Rectal smooth muscle tissue (tissue), 1 donor: Measurements from ENCODE around the gene ZNF586.
"Not testable (repeated sequence)": the region's sequence is repeated elsewhere in the genome, so short reads cannot be mapped to it uniquely, and the experiment has no call there.

Experiments used
- H3K27ac ChIP-seq: one replicate; pipeline ENCODE4 v1.7.0; 2013; ENCODE audit warnings: low read depth, low read length, inconsistent platforms
- H3K27me3 ChIP-seq: one replicate; pipeline ENCODE4 v1.7.0; 2013; ENCODE audit warnings: low read length; ENCODE audit not compliant: control insufficient read depth, insufficient read depth
- H3K36me3 ChIP-seq: one replicate; pipeline ENCODE4 v1.7.0; 2013; ENCODE audit warnings: low read length; ENCODE audit not compliant: control insufficient read depth, insufficient read depth
- H3K4me1 ChIP-seq: one replicate; pipeline ENCODE4 v1.7.0; 2013; ENCODE audit warnings: low read length; ENCODE audit not compliant: control insufficient read depth, insufficient read depth
- H3K4me3 ChIP-seq: one replicate; pipeline ENCODE4 v1.7.0; 2013; ENCODE audit warnings: low read length
- H3K9ac ChIP-seq: one replicate; pipeline ENCODE4 v1.7.0; 2013; ENCODE audit warnings: low read length

ZNF586 gene

DNA sequence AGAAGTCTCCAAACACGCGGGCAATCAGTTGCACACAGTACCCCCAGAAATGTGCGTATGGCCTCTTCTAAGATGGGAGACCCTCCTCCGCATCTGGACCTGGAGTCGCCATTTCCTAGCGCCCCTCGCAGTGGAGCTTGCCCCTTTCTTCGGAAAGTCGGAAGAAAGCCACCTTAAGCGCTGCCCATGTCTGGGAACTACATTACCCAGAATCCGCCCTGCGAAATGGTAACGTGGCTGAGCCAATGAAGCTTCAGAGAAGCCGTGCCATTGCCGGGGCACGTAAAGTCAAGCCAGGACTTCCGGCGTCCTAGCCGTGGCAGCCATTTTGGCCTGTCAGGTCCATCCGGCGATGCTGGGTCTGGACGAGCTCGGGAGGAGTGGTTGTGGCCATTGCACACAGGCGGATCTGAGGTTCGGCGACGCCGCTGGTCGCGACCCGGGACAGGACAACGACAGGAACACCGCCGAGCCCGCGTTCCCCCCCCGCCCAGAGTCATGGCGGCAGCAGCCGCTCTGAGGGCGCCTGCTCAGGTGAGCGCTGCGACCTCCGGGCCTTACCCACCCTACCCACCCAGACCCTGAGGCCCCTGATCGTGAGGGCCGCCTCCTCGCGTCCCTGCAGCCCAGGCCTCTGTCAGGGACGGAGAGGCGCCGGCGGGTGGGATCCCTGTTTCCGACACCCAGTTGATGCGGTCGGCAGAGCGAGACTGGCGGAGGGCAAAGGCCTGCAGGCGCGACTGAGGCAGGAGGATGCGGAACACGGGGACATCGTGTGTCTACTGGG lies at the start of gene ZNF586:
Gene ZNF586, plus strand, starts transcription at position 332 of the 787 bp plus-strand sequence. Its CDS starts 167 bp downstream, at position 499.
- Histone ChIP-seq H3K27ac (peak within 1 kb of the TSS; percentile 11), H3K4me1 (peaks cover 2% of the 10 kb centered on the region), H3K9ac (peak within 1 kb of the TSS; percentile 45), H3K36me3 (peaks cover 11% of the 10 kb centered on the region), H3K27me3 (no peaks in the 10 kb centered on the region), H3K4me3 (peak within 1 kb of the TSS; percentile 59)

DNA sequence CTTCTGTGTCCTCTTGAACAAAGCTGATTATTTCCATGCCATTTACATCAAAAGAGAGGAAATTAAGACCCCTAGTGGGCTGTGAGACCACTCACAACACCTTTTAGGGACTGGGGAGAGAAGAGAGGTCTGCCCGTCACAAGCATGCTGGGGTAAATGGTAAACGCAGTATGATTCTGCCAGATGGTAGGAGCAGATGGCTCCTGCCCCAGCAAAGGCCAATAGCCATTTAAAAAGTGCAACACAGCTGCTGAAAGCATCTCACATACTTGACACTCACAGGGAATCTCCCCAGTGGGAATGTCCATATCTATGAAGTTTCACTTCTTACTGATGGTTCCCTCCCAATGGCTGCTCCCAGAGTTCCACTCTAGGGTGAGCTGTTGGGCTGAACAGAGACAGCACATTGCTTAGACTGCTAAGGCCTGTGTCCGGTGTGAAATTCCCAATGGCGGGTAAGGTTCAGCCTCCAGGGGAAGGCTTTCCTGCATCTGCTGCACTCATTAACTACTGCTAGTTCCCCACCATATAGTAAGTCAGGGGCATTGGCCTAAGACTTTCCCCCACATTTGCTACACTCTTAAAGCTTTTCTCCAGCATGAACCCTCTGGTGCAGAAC lies 49.5 kb upstream of the ZNF586 start:
- Histone ChIP-seq H3K4me1 (no peaks in the 10 kb centered on the region), H3K4me3 (peak overlapping the region; percentile 25), H3K27me3 (no peaks in the 10 kb centered on the region), H3K9ac (no peak overlapping the region), H3K36me3 (peaks cover 28% of the 10 kb centered on the region), H3K27ac (no peak overlapping the region)

DNA sequence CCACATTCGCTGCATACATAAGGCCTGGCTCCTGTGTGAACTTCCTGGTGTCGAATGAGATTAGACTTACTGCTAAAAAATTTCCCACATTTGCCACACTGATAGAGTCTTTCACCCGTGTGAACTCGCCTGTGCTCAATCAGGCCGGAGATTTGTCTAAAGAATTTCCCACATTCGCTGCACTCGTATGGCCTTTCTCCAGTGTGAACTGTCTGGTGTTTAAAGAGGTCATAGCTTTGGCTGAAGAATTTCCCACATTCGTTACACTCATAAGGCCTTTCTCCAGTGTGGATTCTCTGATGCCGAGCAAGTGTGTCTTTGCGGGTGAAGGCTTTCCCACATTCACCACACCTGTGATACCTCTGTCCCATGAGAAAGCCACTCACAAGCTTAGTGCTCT lies 48.6 kb upstream of the ZNF586 start:
- no peak overlapping the region for H3K4me3 ChIP-seq

DNA sequence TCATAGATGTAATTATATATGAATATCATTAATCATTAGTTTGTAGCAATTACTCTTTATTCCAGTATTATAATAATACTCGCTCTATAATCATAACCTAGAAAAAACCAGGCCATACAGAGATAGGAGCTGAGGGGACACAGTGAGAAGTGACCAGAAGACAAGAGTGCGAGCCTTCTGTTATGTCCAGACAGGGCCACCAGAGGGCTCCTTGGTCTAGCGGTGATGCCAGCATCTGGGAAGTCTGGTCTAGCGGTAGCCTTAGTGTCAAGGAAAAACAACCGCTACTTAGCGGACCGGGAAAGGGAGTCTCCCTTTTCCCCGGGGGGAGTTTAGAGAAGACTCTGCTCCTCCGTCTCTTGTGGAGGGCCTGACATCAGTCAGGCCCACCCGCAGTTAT lies 31.2 kb upstream of the ZNF586 start:
- H3K27ac ChIP-seq, H3K4me3 ChIP-seq, H3K27me3 ChIP-seq, H3K36me3 ChIP-seq, H3K9ac ChIP-seq, H3K4me1 ChIP-seq: not testable (repeated sequence)

More for the DNA sequence above, 48.6 kb upstream of the ZNF586 start:
- H3K27me3 ChIP-seq = no peaks in the 10 kb centered on the region
- no peak overlapping the region for H3K27ac ChIP-seq
- H3K9ac ChIP-seq = no peak overlapping the region
- peaks cover 28% of the 10 kb centered on the region for H3K36me3 ChIP-seq
- no peaks in the 10 kb centered on the region for H3K4me1 ChIP-seq

DNA sequence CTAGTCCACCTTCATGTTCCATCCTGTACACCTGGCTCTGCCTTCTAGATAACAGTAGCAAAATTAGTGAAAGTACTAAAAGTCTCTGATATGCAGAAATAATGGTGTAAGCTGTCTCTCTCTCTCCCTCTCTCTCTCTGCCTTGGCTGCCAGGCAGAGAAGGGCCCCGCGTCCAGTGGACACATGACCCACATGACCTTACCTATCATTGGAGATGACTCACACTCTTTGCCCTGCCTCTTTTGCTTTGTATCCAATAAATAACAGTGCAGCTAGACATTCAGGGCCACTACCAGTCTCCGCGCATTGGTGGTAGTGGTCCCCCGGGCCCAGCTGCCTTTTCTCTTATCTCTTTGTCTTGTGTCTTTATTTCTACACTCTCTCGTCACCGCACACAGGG lies 30.7 kb upstream of the ZNF586 start:
- H3K27me3 ChIP-seq, H3K4me3 ChIP-seq, H3K4me1 ChIP-seq, H3K36me3 ChIP-seq, H3K9ac ChIP-seq, H3K27ac ChIP-seq: not testable (repeated sequence)

DNA sequence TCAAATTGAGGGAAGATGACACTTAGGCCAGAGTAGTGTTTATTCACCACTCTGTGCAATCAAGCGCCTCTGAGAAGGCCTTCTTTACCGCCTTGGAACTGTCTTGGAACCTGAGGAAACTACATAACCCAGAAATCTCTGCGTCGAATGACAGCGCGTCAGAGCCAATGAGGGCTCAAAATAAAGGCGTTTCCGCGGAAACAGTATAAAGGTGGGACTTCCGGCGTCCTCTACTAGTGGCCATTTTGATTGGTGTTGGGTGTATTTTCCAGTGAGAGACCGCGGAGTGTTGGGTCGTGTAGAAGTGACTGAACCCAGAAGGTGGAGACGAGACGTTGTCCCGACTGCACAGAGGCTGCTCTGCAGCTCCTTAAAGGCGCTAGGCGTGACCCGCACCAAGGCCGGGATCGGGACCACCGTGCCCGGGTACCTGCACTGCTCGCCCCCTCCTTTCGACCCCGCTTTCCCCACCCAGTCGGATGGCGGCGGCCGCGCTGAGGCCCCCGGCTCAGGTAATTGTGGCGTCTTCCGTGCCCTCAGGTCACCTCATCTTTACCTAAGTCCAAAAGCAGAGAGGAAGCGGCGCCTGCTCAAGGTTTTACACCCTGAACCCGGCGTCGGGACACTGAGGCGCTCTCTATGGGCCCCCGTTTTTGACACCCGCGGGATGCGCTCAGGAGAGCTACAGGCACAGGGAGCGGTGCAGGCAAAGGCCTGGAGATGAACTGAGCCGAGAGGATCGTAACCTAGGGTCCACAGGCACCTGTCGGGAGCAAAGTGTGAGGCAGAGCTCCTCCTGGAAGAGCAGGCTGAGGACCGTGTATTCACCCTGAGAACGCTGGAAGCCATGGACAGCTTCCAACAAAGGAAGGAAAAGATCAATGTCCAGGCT lies 22.6 kb upstream of the ZNF586 start, which contains the start of gene ZNF776:
Gene ZNF776, plus strand, starts transcription at position 236 of the 892 bp plus-strand sequence. Its CDS starts 244 bp downstream, at position 480.
- peak within 1 kb of the TSS; percentile 100 for H3K4me3 ChIP-seq
- H3K9ac ChIP-seq = peak within 1 kb of the TSS; percentile 95
- H3K27ac ChIP-seq = peak within 1 kb of the TSS; percentile 83
- H3K36me3 ChIP-seq = peaks cover 32% of the 10 kb centered on the region
- H3K4me1 ChIP-seq = peaks cover 11% of the 10 kb centered on the region
- H3K27me3 ChIP-seq = no peaks in the 10 kb centered on the region

DNA sequence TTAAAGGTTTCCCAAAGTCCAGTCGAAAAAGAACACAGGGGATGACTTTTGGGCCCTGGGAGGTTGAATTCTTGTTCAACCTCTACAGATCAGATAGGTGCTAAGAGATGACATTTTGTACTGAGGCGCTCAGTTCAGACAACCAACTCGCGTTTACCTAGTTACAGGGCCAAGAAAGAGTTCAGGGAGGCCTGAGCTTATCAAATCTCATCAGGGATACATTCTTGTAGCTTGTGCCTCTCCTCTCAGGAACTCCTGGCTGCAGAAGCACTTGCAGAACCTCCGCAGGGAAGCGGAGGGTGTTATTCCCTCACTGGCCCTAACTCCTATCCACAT lies 22.0 kb upstream of the ZNF586 start:
- Histone ChIP-seq H3K36me3 (peaks cover 36% of the 10 kb centered on the region), H3K4me1 (peaks cover 11% of the 10 kb centered on the region), H3K4me3 (peak overlapping the region; percentile 100), H3K9ac (peak overlapping the region; percentile 95), H3K27me3 (no peaks in the 10 kb centered on the region), H3K27ac (peak overlapping the region; percentile 83)

DNA sequence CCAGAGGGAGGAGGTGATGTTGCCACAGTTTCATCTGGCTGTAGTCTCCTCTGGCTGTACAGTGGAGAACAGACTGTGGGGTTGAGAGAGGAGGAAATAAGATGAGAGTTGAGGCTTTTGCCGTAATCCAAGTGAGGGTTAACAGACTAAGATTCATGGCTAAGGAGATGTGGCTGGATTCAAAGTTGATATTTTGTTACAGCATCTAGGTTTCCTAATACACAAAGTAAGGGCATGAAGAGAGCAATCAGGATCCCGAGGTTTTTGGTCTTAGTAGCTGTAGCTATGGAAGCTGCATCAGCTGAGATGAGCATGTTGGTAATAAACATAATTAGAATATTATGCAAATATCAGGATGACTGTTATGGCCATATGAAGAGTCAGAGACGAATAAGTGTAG lies 21.4 kb upstream of the ZNF586 start:
- Histone ChIP-seq H3K4me1 (peaks cover 11% of the 10 kb centered on the region), H3K36me3 (peaks cover 42% of the 10 kb centered on the region), H3K4me3 (peak overlapping the region; percentile 100), H3K9ac (no peak overlapping the region), H3K27ac (no peak overlapping the region), H3K27me3 (no peaks in the 10 kb centered on the region)

DNA sequence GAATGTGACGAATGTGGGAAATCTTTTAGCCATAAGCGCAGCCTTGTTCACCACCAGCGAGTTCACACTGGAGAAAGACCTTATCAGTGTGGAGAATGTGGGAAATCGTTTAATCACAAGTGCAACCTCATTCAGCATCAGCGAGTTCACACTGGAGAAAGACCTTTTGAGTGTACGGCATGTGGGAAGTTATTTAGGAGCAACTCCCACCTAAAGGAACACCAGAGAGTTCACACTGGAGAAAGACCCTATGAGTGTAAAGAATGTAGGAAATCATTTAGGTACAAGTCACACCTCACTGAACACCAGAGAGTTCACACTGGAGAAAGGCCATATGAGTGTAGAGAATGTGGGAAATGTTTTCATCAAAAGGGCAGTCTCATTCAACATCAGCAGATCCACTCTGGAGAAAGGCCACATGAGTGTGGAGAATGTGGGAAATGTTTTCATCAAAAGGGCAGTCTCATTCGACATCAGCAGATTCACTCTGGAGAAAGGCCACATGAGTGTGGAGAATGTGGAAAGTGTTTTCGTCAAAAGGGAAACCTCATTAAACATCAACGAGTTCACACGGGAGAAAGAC lies 15.3 kb upstream of the ZNF586 start:
- Histone ChIP-seq H3K36me3 (peaks cover 59% of the 10 kb centered on the region), H3K4me3 (no peak overlapping the region), H3K4me1 (no peaks in the 10 kb centered on the region), H3K27me3 (no peaks in the 10 kb centered on the region), H3K27ac (no peak overlapping the region), H3K9ac (no peak overlapping the region)

DNA sequence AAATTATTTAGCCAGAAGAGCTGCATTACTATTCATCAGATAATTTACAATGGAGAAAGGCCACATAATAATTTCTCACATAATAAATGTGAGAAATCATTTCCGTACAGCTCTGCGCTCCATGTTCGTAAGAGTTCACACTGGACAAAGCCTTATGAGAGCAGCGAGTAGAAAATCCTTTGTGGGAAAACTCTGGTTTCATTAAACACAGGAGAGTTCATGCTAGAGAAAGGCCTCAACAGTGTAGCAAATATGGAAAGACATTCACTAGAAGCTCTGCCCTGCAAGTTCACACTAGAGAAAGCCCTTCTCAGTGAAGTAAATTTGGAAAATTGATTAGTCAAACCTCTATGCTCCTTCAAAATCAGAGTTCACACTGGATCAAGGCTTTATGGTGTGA lies 14.4 kb upstream of the ZNF586 start:
- no peaks in the 10 kb centered on the region for H3K4me1 ChIP-seq
- no peak overlapping the region for H3K9ac ChIP-seq
- no peak overlapping the region for H3K27ac ChIP-seq
- no peaks in the 10 kb centered on the region for H3K27me3 ChIP-seq
- no peak overlapping the region for H3K4me3 ChIP-seq
- peaks cover 55% of the 10 kb centered on the region for H3K36me3 ChIP-seq

DNA sequence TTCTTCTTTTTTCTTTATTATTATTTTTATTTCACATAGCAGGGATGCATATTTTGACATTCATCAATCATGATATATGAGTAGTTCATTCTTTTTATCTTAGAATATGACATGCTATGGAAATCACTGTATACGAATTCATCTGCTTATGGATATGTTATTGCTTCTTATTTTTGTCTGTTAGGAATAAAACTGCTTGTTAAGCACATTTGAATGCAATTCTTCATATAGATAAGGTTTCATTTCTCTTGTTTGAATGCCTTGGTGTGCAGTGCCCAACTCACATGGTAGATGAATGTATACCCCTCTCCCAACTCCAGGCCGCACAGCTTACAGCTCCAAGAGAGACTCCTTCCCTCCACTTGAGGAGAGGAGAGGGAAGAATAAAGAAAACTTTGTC lies 11.5 kb upstream of the ZNF586 start:
- Histone ChIP-seq H3K4me3 (no peak overlapping the region), H3K27ac (no peak overlapping the region), H3K27me3 (no peaks in the 10 kb centered on the region), H3K36me3 (peaks cover 37% of the 10 kb centered on the region), H3K9ac (no peak overlapping the region), H3K4me1 (no peaks in the 10 kb centered on the region)

DNA sequence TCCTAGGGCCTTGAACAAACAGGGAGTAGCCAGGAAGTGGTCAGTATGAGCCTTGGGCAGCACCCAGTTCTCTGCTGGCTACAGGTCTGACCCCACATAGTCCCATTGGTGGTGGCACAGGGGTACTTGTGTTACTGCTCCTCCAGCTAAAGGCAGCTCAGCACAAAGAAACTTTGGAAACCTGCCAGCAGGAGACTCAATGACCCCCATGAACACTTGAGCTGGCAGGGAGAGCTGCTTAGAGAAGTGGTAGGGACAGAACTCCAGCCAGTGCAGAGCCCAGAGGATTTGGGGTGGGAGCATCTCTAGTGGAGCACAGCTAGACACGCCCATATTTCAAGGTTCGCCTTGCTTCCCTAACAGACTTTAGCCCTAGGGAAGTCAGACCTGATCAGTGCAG lies 10.4 kb upstream of the ZNF586 start:
- H3K9ac ChIP-seq = no peak overlapping the region
- H3K4me1 ChIP-seq = no peaks in the 10 kb centered on the region
- H3K36me3 ChIP-seq = peaks cover 25% of the 10 kb centered on the region

More for the DNA sequence above, 10.4 kb upstream of the ZNF586 start:
- Histone ChIP-seq H3K27me3 (no peaks in the 10 kb centered on the region), H3K4me3 (no peak overlapping the region), H3K27ac (no peak overlapping the region)
